KOPT-K1 (cell line): ENCODE data around the gene NACC1.

ENCODE experiments used
- H3K27ac ChIP-seq: fragments of 200-600 bp; sonication (generic); 2 replicates; pipeline ENCODE4 v1.5.1; 2016; ENCODE audit warnings: antibody characterized with exemption, mild to moderate bottlenecking, low read depth, low read length; ENCODE audit not compliant: poor library complexity, severe bottlenecking
- H3K36me3 ChIP-seq: fragments of 200-600 bp; sonication (generic); 2 replicates; pipeline ENCODE4 v1.5.1; 2017; ENCODE audit warnings: antibody characterized with exemption, mild to moderate bottlenecking, low read length, moderate library complexity; ENCODE audit not compliant: insufficient read depth
- H3K9me3 ChIP-seq: fragments of 200-600 bp; sonication (generic); 2 replicates; pipeline ENCODE4 v1.5.1; 2017; ENCODE audit warnings: antibody characterized with exemption, low read length, mild to moderate bottlenecking; ENCODE audit not compliant: insufficient read depth, poor library complexity, severe bottlenecking

Gene NACC1

DNA sequence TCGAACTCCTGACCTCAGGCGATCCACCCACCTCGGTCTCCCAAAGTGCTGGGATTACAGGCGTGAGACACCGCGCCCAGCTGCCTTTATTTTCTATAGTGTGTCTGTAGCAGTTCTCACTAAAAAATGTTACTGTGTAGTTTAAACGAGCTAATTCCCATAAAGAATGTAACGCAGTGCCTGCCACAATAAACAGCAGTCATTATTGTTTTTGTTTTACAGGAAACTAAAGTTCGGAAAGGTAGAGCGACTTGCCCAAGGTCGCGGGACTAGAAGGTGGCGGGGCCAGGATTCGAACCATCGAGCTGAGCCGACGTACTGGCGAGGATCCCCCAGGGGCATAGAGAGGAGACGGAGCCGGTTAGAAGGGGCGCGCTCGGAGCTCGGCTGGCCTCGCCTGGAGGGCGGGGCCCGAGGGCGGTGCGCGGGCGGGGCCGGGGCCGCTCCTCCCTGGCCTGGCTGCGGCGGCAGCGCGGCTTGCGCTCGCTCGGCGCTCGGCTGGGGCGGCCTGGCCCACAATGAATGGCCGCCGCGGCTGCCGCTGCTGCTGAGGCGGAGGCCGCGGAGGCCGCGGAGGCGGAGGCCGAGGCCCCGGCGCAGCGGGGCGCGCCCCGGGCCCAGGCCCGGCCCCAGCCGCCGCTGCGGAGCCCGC, at the start of gene NACC1:
Gene NACC1, plus strand, starts transcription at position 493 of the 652 bp plus-strand sequence. CDS start 16,944 bp downstream, outside the sequence.
- H3K27ac ChIP-seq, result peak within 1 kb of the TSS; percentile 91
- H3K36me3 ChIP-seq, result peaks cover 52% of the 10 kb centered on the region
- no peaks in the 10 kb centered on the region for H3K9me3 ChIP-seq

DNA sequence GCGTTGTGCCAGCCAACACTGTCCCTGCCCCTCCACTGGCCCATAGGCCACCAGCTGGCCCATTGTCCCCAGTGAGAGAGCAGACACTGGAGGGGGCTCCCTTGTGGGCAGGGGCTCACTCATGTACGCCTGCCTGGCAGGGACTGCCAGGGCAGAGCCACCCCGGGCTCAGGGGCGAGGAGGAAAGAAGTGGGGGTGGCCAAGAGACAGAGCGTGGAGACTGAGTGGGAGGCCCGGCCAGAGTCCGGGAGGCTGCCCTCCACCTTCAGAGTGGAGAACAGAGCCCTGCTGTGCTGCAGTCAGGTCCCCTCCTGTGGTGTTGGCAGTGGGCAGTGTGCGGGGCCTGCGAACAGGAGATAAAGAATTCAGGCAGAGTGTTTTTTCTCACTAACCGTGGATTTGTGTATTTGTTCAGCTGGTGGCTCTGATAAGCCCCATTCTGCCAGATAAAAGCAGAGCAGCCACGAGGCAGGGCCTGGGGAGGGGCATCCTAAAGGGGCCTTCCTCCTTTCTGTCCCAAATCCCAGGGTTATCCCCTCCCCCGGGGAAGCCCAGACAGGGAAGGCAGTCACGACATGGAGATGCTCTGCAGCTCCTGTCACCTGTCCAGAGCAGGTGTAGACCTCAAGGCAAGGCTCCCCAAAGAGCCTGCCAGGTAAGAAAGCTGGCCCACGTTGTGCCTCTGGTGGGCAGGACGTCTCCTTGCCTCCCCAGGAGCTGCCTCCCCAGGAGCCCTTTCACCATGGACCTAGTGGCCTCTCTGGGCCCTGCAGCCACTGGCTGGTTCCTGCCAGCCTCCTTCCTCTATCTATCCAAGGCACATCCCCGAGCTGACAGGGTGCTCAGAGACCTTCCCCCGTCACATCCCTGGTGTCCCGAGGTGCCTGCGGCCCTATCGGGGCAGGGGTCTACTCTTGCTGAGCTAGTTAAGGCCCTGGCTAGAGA, 48.4 kb upstream of the NACC1 start:
- Histone ChIP-seq H3K36me3 (no peaks in the 10 kb centered on the region; the same call in 1 of the 2 replicates), H3K27ac (no peak overlapping the region), H3K9me3 (no peaks in the 10 kb centered on the region)

- no peaks in the 10 kb centered on the region for H3K9me3 ChIP-seq
- H3K27ac ChIP-seq, result no peak overlapping the region
- H3K36me3 ChIP-seq, result no peaks in the 10 kb centered on the region; the same call in 1 of the 2 replicates
These were observed 47.5 kb upstream of the NACC1 start for GRCh38 chr19:13070425-13071140.

GRCh38 chr19:13071444-13072187, 46.4 kb upstream of the NACC1 start:
- no peak overlapping the region for H3K27ac ChIP-seq
- no peaks in the 10 kb centered on the region; the same call in 1 of the 2 replicates for H3K36me3 ChIP-seq

GRCh38 chr19:13072188-13072908, 45.7 kb upstream of the NACC1 start:
- Histone ChIP-seq H3K27ac (no peak overlapping the region), H3K36me3 (no peaks in the 10 kb centered on the region; the same call in 1 of the 2 replicates), H3K9me3 (no peaks in the 10 kb centered on the region)

More at GRCh38 chr19:13071444-13072187, 46.4 kb upstream of the NACC1 start:
- no peaks in the 10 kb centered on the region for H3K9me3 ChIP-seq

DNA sequence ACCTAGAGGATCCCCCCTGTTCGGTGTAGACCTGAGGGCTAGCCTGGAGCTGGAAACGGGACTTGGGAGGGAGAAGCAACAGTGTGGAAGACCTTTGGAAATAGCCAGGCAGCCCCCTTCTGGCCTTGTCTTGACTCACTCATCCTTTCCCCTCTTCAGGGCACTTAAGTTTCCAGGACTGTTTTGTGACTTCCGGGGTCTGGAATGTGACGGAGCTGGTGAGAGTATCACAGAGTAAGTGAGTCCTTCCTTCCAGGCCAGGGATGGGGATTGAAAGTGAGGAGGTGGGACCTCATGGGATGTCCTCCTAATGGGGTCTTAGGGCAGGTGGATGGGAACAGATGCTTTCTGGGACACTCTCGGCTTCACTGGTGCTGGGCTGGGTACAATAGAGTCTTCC, 44.8 kb upstream of the NACC1 start:
- no peaks in the 10 kb centered on the region for H3K9me3 ChIP-seq
- no peak overlapping the region for H3K27ac ChIP-seq
- no peaks in the 10 kb centered on the region; the same call in 1 of the 2 replicates for H3K36me3 ChIP-seq

DNA sequence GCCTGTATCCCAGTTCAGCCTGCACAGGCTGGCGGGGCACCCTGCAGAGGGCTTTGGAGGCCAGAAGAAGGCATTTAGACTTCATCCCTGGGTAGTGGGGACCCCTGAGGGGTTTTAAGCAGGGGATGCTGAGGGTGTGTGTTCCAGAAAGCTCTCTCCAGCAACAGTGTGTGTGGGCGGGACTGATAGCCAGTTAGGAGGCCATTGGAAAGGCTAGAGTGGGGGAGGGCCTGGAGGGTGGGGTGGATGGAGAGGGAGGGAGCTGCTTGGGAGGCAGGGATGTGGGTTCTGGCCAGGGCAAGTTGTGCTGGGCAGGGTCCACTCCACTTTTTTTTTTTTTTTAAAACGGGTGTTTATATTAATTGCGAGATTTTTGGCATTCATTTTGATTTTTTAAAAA, 43.7 kb upstream of the NACC1 start:
- no peak overlapping the region for H3K27ac ChIP-seq
- no peaks in the 10 kb centered on the region for H3K9me3 ChIP-seq
- no peaks in the 10 kb centered on the region; the same call in 1 of the 2 replicates for H3K36me3 ChIP-seq

DNA sequence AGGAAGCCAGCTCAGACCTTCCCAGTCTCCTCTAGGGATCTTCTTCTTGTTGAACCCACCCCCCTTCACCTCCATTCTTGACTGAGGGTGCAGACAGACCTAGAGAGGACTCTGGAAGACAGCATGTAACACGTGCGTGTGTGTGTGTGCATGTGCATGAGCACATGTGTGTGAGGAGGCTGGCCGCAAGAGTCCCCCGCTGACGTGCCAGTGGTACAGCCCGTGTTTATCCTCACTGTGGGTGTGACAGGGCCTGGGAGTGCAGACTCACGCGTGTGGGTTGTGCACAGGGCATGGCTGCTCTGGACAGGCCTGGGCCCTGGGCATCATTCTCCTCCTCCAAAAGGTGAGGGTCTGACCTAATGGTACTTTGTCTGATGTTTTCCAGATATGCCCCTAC, 41.7 kb upstream of the NACC1 start:
- Histone ChIP-seq H3K27ac (no peak overlapping the region), H3K36me3 (no peaks in the 10 kb centered on the region; the same call in 1 of the 2 replicates), H3K9me3 (no peaks in the 10 kb centered on the region)

DNA sequence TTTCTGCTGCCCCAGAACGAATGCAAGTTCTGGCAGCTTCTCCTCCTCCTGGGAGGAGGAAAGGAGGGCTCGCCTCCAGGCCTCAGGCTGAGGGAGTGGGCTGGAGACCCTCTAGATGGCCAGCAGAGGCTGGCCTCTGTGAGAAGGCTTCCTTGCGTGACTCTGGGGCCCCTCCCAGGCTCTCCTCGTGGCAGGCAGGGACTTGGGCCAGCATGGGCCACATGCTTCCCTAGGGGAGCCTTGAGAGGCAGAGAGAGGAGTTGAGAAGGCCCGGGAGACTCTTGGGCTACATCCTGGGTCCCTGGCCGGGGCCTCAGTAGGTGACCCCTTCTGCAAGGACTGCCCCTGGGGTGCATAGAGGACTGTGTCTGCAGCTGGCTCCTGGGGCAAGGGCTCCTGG, 41.3 kb upstream of the NACC1 start:
- Histone ChIP-seq H3K9me3 (no peaks in the 10 kb centered on the region), H3K36me3 (no peaks in the 10 kb centered on the region; the same call in 1 of the 2 replicates), H3K27ac (no peak overlapping the region)

DNA sequence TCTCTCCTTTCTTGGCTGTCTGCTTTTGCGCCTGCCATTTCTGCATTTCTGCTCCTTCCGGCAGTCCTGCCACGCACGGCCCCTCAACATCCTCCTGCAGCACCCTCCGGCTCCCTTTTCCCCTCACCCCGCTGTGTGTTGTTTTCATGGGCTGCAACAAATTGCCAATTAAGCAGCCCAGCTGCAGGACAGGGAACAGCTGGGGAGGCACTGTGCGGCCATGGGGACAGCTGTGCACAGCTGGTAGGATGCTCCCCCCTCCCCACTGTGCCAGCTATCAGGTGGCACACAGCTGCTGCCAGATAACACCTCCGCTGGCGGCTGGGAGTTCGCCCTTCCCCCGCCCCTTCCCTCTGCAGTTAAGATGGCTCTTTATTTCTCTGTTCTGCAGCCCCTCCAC, 40.8 kb upstream of the NACC1 start:
- Histone ChIP-seq H3K9me3 (no peaks in the 10 kb centered on the region), H3K27ac (no peak overlapping the region), H3K36me3 (no peaks in the 10 kb centered on the region; the same call in 1 of the 2 replicates)

- Histone ChIP-seq H3K27ac (no peak overlapping the region), H3K36me3 (no peaks in the 10 kb centered on the region; the same call in 1 of the 2 replicates)
These were observed 39.7 kb upstream of the NACC1 start for GRCh38 chr19:13078381-13078780.

DNA sequence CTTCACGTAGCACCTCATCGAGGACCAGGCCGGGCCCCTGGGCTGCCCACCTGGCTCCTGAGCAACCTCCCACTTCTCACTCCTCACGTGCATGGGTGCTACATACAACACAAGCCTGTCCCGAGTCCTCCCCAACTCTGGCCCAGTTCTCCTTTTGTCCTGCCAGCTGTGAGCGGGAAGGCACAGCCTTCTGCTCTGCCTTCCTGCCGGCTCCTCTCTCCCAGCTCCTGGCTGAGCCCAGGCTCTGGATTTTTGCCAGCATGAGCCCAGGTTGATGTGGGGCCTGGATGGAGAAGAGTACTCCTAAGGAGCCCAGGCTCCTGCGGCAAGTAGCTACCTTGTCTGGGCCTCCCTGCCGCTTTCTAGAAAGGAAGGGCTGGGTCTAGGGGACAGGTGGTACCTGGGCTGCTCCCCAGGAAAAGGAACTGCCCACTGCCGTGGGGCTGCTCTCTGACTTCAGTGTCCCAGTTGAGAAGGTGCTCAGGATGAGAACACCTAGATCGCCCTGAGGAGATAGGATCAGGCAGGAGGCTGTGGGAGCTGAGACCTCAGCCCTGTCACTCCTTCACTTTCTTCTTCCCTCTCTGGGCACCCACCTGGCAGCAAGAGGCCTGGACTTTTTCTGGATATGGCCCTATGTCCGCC, 39.0 kb upstream of the NACC1 start:
- Histone ChIP-seq H3K36me3 (no peaks in the 10 kb centered on the region; the same call in 1 of the 2 replicates), H3K9me3 (no peaks in the 10 kb centered on the region), H3K27ac (no peak overlapping the region)

More at GRCh38 chr19:13078381-13078780, 39.7 kb upstream of the NACC1 start:
- H3K9me3 ChIP-seq, result no peaks in the 10 kb centered on the region

DNA sequence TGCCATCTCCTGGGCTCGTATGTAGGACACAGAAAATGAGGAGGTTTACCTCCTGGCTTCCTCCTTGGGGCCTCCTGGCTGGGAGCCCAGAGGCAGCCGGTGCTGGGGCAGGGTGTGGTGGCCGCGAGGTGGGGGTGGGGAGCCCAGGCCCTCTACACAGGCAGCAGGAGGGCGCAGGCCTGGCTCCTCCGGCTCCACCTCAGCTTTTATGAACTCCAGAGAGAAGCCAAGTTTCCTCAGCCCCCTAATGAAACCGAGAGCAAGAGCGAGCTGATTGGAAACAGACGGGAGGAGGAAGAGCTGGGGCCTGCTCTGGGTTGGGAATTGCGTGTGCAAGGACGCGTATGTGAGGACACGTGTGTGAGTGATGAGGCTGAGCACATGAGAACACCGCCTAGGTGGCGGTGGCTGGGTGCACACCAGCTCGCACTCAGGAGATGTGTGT, 38.5 kb upstream of the NACC1 start:
- H3K36me3 ChIP-seq, result no peaks in the 10 kb centered on the region
- H3K27ac ChIP-seq, result no peak overlapping the region
- H3K9me3 ChIP-seq, result no peaks in the 10 kb centered on the region
